OCI-LY1 (cell line): ENCODE data around the gene PEAK1.

ENCODE experiments used
- H2AFZ ChIP-seq: fragments of 200-600 bp; sonication (generic), shearing (Covaris generic); 2 replicates; pipeline ENCODE4 v1.6.0; 2014; ENCODE audit warnings: antibody characterized with exemption, mild to moderate bottlenecking, low read length
- H3F3A ChIP-seq: fragments of 200-600 bp; sonication (generic), shearing (Covaris generic); 2 replicates; pipeline ENCODE4 v1.6.0; 2014; ENCODE audit warnings: mild to moderate bottlenecking, antibody characterized with exemption, low read length, moderate library complexity; ENCODE audit not compliant: insufficient read depth
- H3K27ac ChIP-seq: fragments of 200-600 bp; sonication (generic); 2 replicates; pipeline ENCODE4 v1.5.1; 2014; ENCODE audit warnings: low read length, mixed run types, mild to moderate bottlenecking, low read depth; ENCODE audit not compliant: poor library complexity, severe bottlenecking
- H3K27me3 ChIP-seq: fragments of 200-600 bp; sonication (generic); 2 replicates; pipeline ENCODE4 v1.6.0; 2014; ENCODE audit warnings: antibody characterized with exemption, mild to moderate bottlenecking, low read length, moderate library complexity; ENCODE audit not compliant: insufficient read depth
- H3K36me3 ChIP-seq: fragments of 200-600 bp; sonication (generic); 2 replicates; pipeline ENCODE4 v1.6.1; 2014; ENCODE audit warnings: mild to moderate bottlenecking, antibody characterized with exemption, low read length, moderate library complexity, mixed read lengths; ENCODE audit not compliant: insufficient read depth
- H3K4me1 ChIP-seq: fragments of 200-600 bp; sonication (generic); 2 replicates; pipeline ENCODE4 v1.5.1; 2014; ENCODE audit warnings: mild to moderate bottlenecking, low read length, moderate library complexity; ENCODE audit not compliant: insufficient read depth, severe bottlenecking
- H3K4me2 ChIP-seq: fragments of 200-600 bp; sonication (generic), shearing (Covaris generic); 2 replicates; pipeline ENCODE4 v1.6.1; 2014; ENCODE audit warnings: low read length
- H3K4me3 ChIP-seq: fragments of 200-600 bp; sonication (generic); 2 replicates; pipeline ENCODE4 v1.5.1; 2014; ENCODE audit warnings: low read length, low read depth, mild to moderate bottlenecking, mixed read lengths; ENCODE audit not compliant: poor library complexity, severe bottlenecking
- H3K79me2 ChIP-seq: fragments of 200-600 bp; shearing (Covaris generic); 2 replicates; pipeline ENCODE4 v1.6.1; 2016; ENCODE audit warnings: mixed run types, low read length, mixed read lengths; ENCODE audit not compliant: insufficient read depth
- H3K9ac ChIP-seq: fragments of 200-600 bp; sonication (generic), shearing (Covaris generic); 2 replicates; pipeline ENCODE4 v1.6.1; 2014; ENCODE audit warnings: mild to moderate bottlenecking, low read length, mixed read lengths
- H3K9me2 ChIP-seq: fragments of 200-600 bp; sonication (generic), shearing (Covaris generic); 2 replicates; pipeline ENCODE4 v1.6.1; 2014; ENCODE audit warnings: low read depth, mild to moderate bottlenecking, low read length, mixed read lengths
- H3K9me3 ChIP-seq: fragments of 200-600 bp; shearing (Covaris generic); 2 replicates; pipeline ENCODE4 v1.6.1; 2014; ENCODE audit warnings: low read length, mixed read lengths
- H4K20me1 ChIP-seq: fragments of 200-600 bp; sonication (generic), shearing (Covaris generic); 2 replicates; pipeline ENCODE4 v1.6.0; 2016; ENCODE audit warnings: mild to moderate bottlenecking, low read length; ENCODE audit not compliant: insufficient read depth
- CTCF ChIP-seq: fragments of 200-600 bp; sonication (generic), shearing (Covaris generic); IDR thresholded peaks from 2 replicates; pipeline ENCODE4 v1.5.1; 2017; ENCODE audit warnings: mild to moderate bottlenecking, antibody characterized with exemption, low read length, moderate library complexity, mixed read lengths
- EZH2 ChIP-seq: fragments of 200-600 bp; sonication (generic), shearing (Covaris generic); IDR thresholded peaks from 2 replicates; pipeline ENCODE4 v1.8.0; 2017; ENCODE audit warnings: borderline replicate concordance, mixed run types, mild to moderate bottlenecking, antibody characterized with exemption, low read length, moderate library complexity, mixed read lengths

The PEAK1 gene

GRCh38 chr15:77076323-77076915, 343.5 kb downstream of the PEAK1 start:
- H3K36me3 ChIP-seq = no peaks in the 10 kb centered on the region
- no peaks in the 10 kb centered on the region for H3K9me3 ChIP-seq
- H3K4me2 ChIP-seq = no peak overlapping the region
- H3K9me2 ChIP-seq = no peaks in the 10 kb centered on the region
- no peaks in the 10 kb centered on the region for H3K27me3 ChIP-seq
- H3F3A ChIP-seq = no peaks in the 10 kb centered on the region
- no peaks in the 10 kb centered on the region for H4K20me1 ChIP-seq
- no peak for TF ChIP-seq CTCF
- no peak for TF ChIP-seq EZH2
- H3K79me2 ChIP-seq = no peaks in the 10 kb centered on the region
- no peak overlapping the region for H3K9ac ChIP-seq
- no peak overlapping the region for H3K4me3 ChIP-seq
- H3K27ac ChIP-seq = no peak overlapping the region
- H3K4me1 ChIP-seq = peaks cover under 1% of the 10 kb centered on the region
- H2AFZ ChIP-seq = no peak overlapping the region

GRCh38 chr15:77075528-77075927, 344.4 kb downstream of the PEAK1 start:
- TF ChIP-seq EZH2 = no peak
- no peak for TF ChIP-seq CTCF
- no peaks in the 10 kb centered on the region for H3K9me3 ChIP-seq
- H3K4me2 ChIP-seq = no peak overlapping the region

GRCh38 chr15:77074350-77074749, 345.6 kb downstream of the PEAK1 start:
- Histone ChIP-seq H3K27me3 (no peaks in the 10 kb centered on the region), H3K79me2 (no peaks in the 10 kb centered on the region), H3K9me3 (no peaks in the 10 kb centered on the region), H3K27ac (no peak overlapping the region), H3K9ac (no peak overlapping the region), H3K4me3 (no peak overlapping the region), H3K4me1 (peaks cover 12% of the 10 kb centered on the region), H2AFZ (no peak overlapping the region), H3K9me2 (no peaks in the 10 kb centered on the region), H4K20me1 (no peaks in the 10 kb centered on the region), H3K4me2 (no peak overlapping the region), H3K36me3 (no peaks in the 10 kb centered on the region; the same call in 1 of the 2 replicates), H3F3A (no peaks in the 10 kb centered on the region)
- TF ChIP-seq CTCF (no peak), EZH2 (no peak)

More at GRCh38 chr15:77075528-77075927, 344.4 kb downstream of the PEAK1 start:
- Histone ChIP-seq H3K9ac (no peak overlapping the region), H4K20me1 (no peaks in the 10 kb centered on the region), H3K4me1 (peaks cover 4% of the 10 kb centered on the region), H3K9me2 (no peaks in the 10 kb centered on the region), H3K36me3 (no peaks in the 10 kb centered on the region), H3K27me3 (no peaks in the 10 kb centered on the region), H3F3A (no peaks in the 10 kb centered on the region), H3K4me3 (no peak overlapping the region), H2AFZ (no peak overlapping the region), H3K27ac (no peak overlapping the region), H3K79me2 (no peaks in the 10 kb centered on the region)
